ENCODE results near the gene CMSS1.

Gene CMSS1

DNA sequence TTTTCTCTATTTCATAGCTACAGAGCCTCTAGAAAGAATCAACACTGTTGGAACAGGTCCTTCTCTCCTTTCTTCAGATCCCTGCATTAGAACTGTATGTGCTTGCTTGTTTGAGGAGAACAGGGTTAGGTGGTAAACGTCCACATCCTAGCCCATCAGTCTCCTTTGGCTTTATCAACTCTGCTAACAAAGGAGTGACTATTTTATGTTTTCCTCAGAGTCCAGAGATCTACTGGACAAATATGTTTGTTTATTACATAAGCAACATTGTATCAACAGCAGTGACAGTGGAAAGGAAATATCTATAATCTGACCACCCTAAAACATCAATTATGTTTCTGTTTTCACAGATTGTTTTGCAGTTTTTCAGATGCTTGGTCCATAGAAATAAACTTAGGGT is 39.6 kb downstream of the CMSS1 start:
- no peak for DNase-seq
- Histone ChIP-seq H3K4me3 (ENCODE audit: low read depth, low read length) (no peak overlapping the region), H2BK12ac (ENCODE audit: low read length) (no peak overlapping the region), H2BK5ac (ENCODE audit: low read depth, low read length, poor library complexity) (no peak overlapping the region), H3K4me1 (ENCODE audit: control insufficient read depth in 1 of 2, insufficient read depth in 2 of 2, low read length in 2 of 2) (peaks cover 3 to 5% of the 10 kb centered on the region in 2 experiments), H3K79me1 (ENCODE audit: low read length) (peaks cover 3% of the 10 kb centered on the region), H3K9ac (ENCODE audit: low read length) (no peak overlapping the region), H3K18ac (ENCODE audit: low read length) (no peak overlapping the region), H3K27me3 (ENCODE audit: insufficient read depth, low read length) (no peaks in the 10 kb centered on the region), H2AFZ (ENCODE audit: insufficient read depth, low read length, poor library complexity) (no peak overlapping the region), H3K36me3 (ENCODE audit: control insufficient read depth in 1 of 2, insufficient read depth in 2 of 2, low read length in 2 of 2) (peaks cover 0 to 7% of the 10 kb centered on the region in 2 experiments), H4K91ac (ENCODE audit: low read depth, low read length) (no peak overlapping the region), H2BK120ac (ENCODE audit: insufficient read depth, low read length, poor library complexity) (no peak overlapping the region), H3K14ac (ENCODE audit: low read length) (no peak overlapping the region), H3K4ac (ENCODE audit: low read depth, low read length) (no peak overlapping the region), H3K79me2 (ENCODE audit: control insufficient read depth, insufficient read depth, low read length, poor library complexity) (no peaks in the 10 kb centered on the region), H3K9me3 (ENCODE audit: insufficient read depth, low read depth, low read length) (no peaks in the 10 kb centered on the region), H3K27ac (ENCODE audit: low read depth, low read length) (no peak overlapping the region), H4K12ac (ENCODE audit: low read depth, low read length) (no peak overlapping the region), H4K8ac (ENCODE audit: low read depth, low read length) (no peak overlapping the region), H2AK5ac (ENCODE audit: low read length) (no peak overlapping the region), H3K23ac (ENCODE audit: low read length) (no peak overlapping the region), H3K4me2 (ENCODE audit: low read length) (no peak overlapping the region)
- WGBS (ENCODE audit: extremely low coverage, insufficient coverage, insufficient read length), result no CpG with 5 or more reads among the region's 1 CpG

DNA sequence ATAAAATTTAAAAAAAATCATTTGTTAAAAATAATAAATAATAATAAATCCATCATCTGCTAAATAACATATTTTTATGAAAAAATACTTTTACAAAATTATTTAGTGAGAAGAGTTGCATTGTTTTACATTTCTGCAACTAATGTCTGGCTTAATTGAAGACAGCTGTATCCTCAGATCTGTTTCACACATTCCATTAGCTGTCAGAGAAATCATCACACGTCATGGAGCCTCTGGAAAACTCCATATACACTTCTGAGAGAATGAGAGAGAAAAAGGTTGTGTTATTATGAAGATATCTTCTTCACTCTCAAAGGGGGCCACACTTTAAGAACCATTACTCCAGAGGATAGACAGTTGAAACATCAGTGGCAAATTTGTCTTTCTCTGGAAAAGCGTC is 40.8 kb downstream of the CMSS1 start:
- WGBS (ENCODE audit: extremely low coverage, insufficient coverage, insufficient read length), result no CpG with 5 or more reads among the region's 2 CpGs
- Histone ChIP-seq H4K12ac (ENCODE audit: low read depth, low read length) (no peak overlapping the region), H2BK12ac (ENCODE audit: low read length) (no peak overlapping the region), H3K4me3 (ENCODE audit: low read depth, low read length) (no peak overlapping the region), H3K9me3 (ENCODE audit: insufficient read depth, low read depth, low read length) (no peaks in the 10 kb centered on the region), H4K8ac (ENCODE audit: low read depth, low read length) (no peak overlapping the region), H3K4me1 (ENCODE audit: control insufficient read depth in 1 of 2, insufficient read depth in 2 of 2, low read length in 2 of 2) (peaks cover 3 to 8% of the 10 kb centered on the region in 2 experiments), H3K27me3 (ENCODE audit: insufficient read depth, low read length) (no peaks in the 10 kb centered on the region), H3K4ac (ENCODE audit: low read depth, low read length) (no peak overlapping the region), H3K36me3 (ENCODE audit: control insufficient read depth in 1 of 2, insufficient read depth in 2 of 2, low read length in 2 of 2) (peaks cover 2 to 13% of the 10 kb centered on the region in 2 experiments), H3K79me2 (ENCODE audit: control insufficient read depth, insufficient read depth, low read length, poor library complexity) (no peaks in the 10 kb centered on the region), H3K27ac (ENCODE audit: low read depth, low read length) (no peak overlapping the region), H2AFZ (ENCODE audit: insufficient read depth, low read length, poor library complexity) (no peak overlapping the region), H3K14ac (ENCODE audit: low read length) (no peak overlapping the region), H3K9ac (ENCODE audit: low read length) (no peak overlapping the region), H4K91ac (ENCODE audit: low read depth, low read length) (no peak overlapping the region), H2BK5ac (ENCODE audit: low read depth, low read length, poor library complexity) (no peak overlapping the region), H2AK5ac (ENCODE audit: low read length) (no peak overlapping the region), H3K18ac (ENCODE audit: low read length) (no peak overlapping the region), H3K23ac (ENCODE audit: low read length) (no peak overlapping the region), H3K4me2 (ENCODE audit: low read length) (no peak overlapping the region), H2BK120ac (ENCODE audit: insufficient read depth, low read length, poor library complexity) (no peak overlapping the region), H3K79me1 (ENCODE audit: low read length) (peaks cover 3% of the 10 kb centered on the region)
- DNase-seq, result no peak

DNA sequence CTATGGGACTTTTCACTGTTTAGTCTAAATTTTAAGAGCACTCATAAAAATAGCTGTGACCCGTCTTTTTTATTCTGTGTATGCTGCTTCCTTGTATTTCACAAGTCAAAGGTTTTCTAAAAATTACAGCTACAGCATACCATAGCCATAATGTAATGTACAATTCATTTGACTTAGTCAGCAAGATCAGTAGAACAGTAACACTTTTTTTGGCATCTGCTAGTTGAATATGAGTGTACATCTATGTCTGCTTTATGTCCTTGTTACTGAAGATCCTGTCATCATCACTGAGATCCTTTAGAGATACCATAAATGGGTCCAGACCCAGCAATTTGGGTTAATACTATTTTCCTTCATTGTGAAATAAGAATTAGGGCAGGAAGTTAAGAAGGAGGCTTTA is 42.2 kb downstream of the CMSS1 start:
- no peak overlapping the region for H2AFZ ChIP-seq (ENCODE audit: insufficient read depth, low read length, poor library complexity)
- no peak overlapping the region for H3K18ac ChIP-seq (ENCODE audit: low read length)
- H3K14ac ChIP-seq (ENCODE audit: low read length), result no peak overlapping the region
- H3K27me3 ChIP-seq (ENCODE audit: insufficient read depth, low read length), result no peaks in the 10 kb centered on the region
- no peak overlapping the region for H2BK12ac ChIP-seq (ENCODE audit: low read length)
- H2BK120ac ChIP-seq (ENCODE audit: insufficient read depth, low read length, poor library complexity), result no peak overlapping the region
- no CpG with 5 or more reads among the region's 1 CpG for WGBS (ENCODE audit: extremely low coverage, insufficient coverage, insufficient read length)
- no peak overlapping the region for H3K4ac ChIP-seq (ENCODE audit: low read depth, low read length)
- no peaks in the 10 kb centered on the region for H3K79me2 ChIP-seq (ENCODE audit: control insufficient read depth, insufficient read depth, low read length, poor library complexity)
- no peak overlapping the region for H3K9ac ChIP-seq (ENCODE audit: low read length)
- no peak overlapping the region for H3K4me2 ChIP-seq (ENCODE audit: low read length)
- H3K36me3 ChIP-seq (ENCODE audit: control insufficient read depth in 1 of 2, insufficient read depth in 2 of 2, low read length in 2 of 2), result peaks cover 2 to 15% of the 10 kb centered on the region in 2 experiments
- H3K23ac ChIP-seq (ENCODE audit: low read length), result no peak overlapping the region
- no peak overlapping the region for H4K8ac ChIP-seq (ENCODE audit: low read depth, low read length)
- no peak overlapping the region for H3K4me3 ChIP-seq (ENCODE audit: low read depth, low read length)
- peaks cover 3% of the 10 kb centered on the region for H3K79me1 ChIP-seq (ENCODE audit: low read length)
- H3K4me1 ChIP-seq (ENCODE audit: control insufficient read depth in 1 of 2, insufficient read depth in 2 of 2, low read length in 2 of 2), result peaks cover 3 to 8% of the 10 kb centered on the region in 2 experiments
- peak; percentile 14 to 86 for DNase-seq
- peak overlapping the region; percentile 83 for H3K27ac ChIP-seq (ENCODE audit: low read depth, low read length)
- no peak overlapping the region for H2BK5ac ChIP-seq (ENCODE audit: low read depth, low read length, poor library complexity)
- no peak overlapping the region for H4K91ac ChIP-seq (ENCODE audit: low read depth, low read length)
- no peak overlapping the region for H2AK5ac ChIP-seq (ENCODE audit: low read length)
- H4K12ac ChIP-seq (ENCODE audit: low read depth, low read length), result no peak overlapping the region
- H3K9me3 ChIP-seq (ENCODE audit: insufficient read depth, low read depth, low read length), result no peaks in the 10 kb centered on the region

DNA sequence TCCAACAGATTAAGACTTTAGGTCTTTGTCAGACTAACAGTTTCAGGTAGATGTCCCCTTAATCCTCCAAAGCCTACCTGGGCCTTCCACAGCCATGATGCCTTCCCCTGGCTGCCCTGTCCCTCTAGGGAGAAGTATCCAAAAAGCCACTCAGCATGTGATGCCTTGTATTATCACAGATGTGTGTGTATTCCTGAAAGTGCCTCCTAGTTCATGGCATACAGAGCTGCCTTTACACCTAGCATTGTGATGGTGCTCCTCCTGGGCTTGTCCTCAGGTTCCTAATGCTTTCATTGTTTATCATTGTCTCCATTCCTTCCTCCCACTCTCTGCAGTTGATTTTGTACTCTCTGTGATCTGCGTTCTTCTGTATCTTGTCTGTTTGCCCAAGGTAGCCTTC is 43.6 kb downstream of the CMSS1 start:
- no CpG with 5 or more reads among the region's 1 CpG for WGBS (ENCODE audit: extremely low coverage, insufficient coverage, insufficient read length)
- no peak for DNase-seq
- Histone ChIP-seq H3K4ac (ENCODE audit: low read depth, low read length) (no peak overlapping the region), H3K14ac (ENCODE audit: low read length) (no peak overlapping the region), H3K9me3 (ENCODE audit: insufficient read depth, low read depth, low read length) (no peaks in the 10 kb centered on the region), H4K12ac (ENCODE audit: low read depth, low read length) (no peak overlapping the region), H2AK5ac (ENCODE audit: low read length) (no peak overlapping the region), H3K79me1 (ENCODE audit: low read length) (peaks cover 3% of the 10 kb centered on the region), H3K4me1 (ENCODE audit: control insufficient read depth in 1 of 2, insufficient read depth in 2 of 2, low read length in 2 of 2) (peaks cover 3 to 8% of the 10 kb centered on the region in 2 experiments), H3K23ac (ENCODE audit: low read length) (no peak overlapping the region), H3K36me3 (ENCODE audit: control insufficient read depth in 1 of 2, insufficient read depth in 2 of 2, low read length in 2 of 2) (peaks cover 2 to 15% of the 10 kb centered on the region in 2 experiments), H2BK120ac (ENCODE audit: insufficient read depth, low read length, poor library complexity) (no peak overlapping the region), H3K79me2 (ENCODE audit: control insufficient read depth, insufficient read depth, low read length, poor library complexity) (no peaks in the 10 kb centered on the region), H3K4me3 (ENCODE audit: low read depth, low read length) (no peak overlapping the region), H3K9ac (ENCODE audit: low read length) (no peak overlapping the region), H3K27ac (ENCODE audit: low read depth, low read length) (peak overlapping the region; percentile 29), H4K91ac (ENCODE audit: low read depth, low read length) (no peak overlapping the region), H3K4me2 (ENCODE audit: low read length) (no peak overlapping the region), H3K27me3 (ENCODE audit: insufficient read depth, low read length) (no peaks in the 10 kb centered on the region), H2AFZ (ENCODE audit: insufficient read depth, low read length, poor library complexity) (no peak overlapping the region), H3K18ac (ENCODE audit: low read length) (no peak overlapping the region), H2BK12ac (ENCODE audit: low read length) (no peak overlapping the region), H4K8ac (ENCODE audit: low read depth, low read length) (no peak overlapping the region), H2BK5ac (ENCODE audit: low read depth, low read length, poor library complexity) (no peak overlapping the region)
